HG03521 (cell line): ENCODE measurements around the gene MAP1B.
A peak's percentile ranks its signal among the peaks of the same experiment; 100 is the strongest.

Experiments used
- ATAC-seq: cut with Tn5 transposase; IDR thresholded peaks from one replicate; pipeline ENCODE4 v1.9.1; 2021; ENCODE audit warnings: mild to moderate bottlenecking, moderate library complexity; ENCODE audit not compliant: unreplicated experiment

Gene MAP1B

DNA sequence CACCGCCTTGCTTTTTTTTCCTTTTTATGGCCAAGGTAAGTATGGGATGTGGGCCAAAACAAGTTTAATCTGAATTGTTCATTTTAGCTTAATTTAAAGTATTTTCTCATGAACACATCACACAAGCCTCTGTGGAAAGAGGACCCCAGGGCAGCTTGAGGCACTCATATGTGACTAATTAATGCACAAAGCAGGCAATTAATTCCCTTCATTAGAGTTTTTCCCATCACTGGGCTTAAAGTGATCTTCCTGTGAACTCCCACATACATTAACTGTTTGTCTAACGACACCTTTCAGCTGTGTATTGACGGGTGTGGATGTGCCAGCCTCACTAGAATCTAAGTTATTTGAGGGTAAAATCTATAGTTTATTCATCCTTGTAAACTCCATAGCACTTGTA is 109.5 kb downstream of the MAP1B start:
- ATAC-seq = no peak

GRCh38 chr5:72221099-72221498 is 113.8 kb downstream of the MAP1B start:
- ATAC-seq = no peak

- no peak for ATAC-seq
Measured at GRCh38 chr5:72221541-72221940, 114.3 kb downstream of the MAP1B start.

DNA sequence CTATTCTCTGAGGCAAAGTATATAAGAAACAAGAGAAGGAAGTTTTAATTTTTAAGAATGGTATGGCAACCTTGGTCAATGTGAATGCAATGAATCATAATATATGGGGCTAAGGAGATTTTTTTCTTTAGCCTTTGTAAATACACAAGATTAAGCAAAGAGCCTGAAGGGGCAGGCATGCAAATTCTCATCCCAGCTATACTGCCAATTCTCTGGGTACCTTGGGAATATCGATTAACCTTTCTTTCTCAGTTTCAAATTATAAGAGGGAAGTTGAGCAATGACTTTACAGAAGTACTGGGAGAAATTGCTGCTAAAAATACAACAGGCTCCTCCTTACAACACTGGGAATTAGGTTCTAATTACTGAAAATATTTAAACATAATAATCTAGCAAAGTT is 115.2 kb downstream of the MAP1B start:
- no peak for ATAC-seq

- no peak for ATAC-seq
Measured at GRCh38 chr5:72223371-72223770, 116.1 kb downstream of the MAP1B start.

- ATAC-seq = no peak
Measured at GRCh38 chr5:72224946-72225463, 117.7 kb downstream of the MAP1B start.

GRCh38 chr5:72225741-72226140 is 118.5 kb downstream of the MAP1B start:
- no peak for ATAC-seq

DNA sequence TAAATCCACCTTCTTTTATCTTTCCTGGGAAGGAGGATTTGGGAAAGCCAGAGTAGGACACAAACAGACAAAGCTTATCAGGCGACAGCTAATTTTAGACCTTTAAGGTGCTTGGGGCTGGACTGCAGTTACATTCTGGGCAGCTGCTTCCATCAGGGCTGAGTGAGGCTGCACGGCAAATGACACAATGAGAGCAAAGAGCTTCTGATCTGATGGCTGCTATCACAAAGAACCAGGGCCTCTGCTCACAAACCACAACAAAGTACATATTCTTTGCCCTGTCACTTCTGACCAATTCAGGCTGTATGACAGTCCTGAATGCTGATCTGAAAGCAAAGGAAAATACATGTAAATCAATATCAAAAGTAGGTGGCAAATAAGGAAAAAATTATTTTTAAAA is 119.7 kb downstream of the MAP1B start:
- no peak for ATAC-seq

GRCh38 chr5:72228960-72229359 is 121.7 kb downstream of the MAP1B start:
- no peak for ATAC-seq

- ATAC-seq = no peak
Measured at GRCh38 chr5:72231991-72232703, 124.9 kb downstream of the MAP1B start.

DNA sequence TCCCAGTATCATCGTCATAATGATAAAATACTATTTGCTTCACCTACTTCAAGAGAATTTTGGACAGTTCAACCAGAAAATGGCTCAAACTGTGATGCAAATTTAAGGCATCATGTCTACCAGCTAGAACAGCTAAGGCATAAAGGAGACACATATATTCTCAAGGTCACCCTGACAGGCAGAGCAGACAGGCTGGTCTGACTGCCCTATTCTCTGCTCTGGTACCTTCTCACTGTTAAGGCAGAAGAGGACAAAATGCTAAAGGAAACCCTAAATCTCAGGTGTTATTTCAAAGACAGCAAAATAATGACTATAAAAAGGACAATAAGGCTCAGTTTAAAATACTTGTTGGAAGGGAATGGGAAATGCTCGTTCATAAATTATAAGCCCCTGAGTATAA is 125.6 kb downstream of the MAP1B start:
- no peak for ATAC-seq

DNA sequence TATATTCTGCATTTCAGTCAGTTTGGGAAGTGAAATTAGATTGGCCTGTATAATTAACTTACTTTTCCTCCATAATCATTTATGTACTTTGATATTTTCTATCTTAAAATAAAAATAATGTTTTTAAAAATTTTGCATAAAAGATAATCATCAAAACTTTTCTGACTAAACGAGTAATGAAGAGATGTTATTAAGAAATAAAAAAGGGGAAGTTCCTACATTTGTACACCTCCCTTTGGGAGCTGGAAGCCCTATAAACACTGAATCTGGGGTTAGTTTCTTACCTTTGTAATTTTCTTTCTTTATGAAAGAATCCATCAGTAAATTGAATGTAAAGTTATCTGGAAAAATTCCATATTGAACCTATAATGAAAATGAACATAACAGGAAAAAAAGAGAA is 126.6 kb downstream of the MAP1B start:
- ATAC-seq = no peak

DNA sequence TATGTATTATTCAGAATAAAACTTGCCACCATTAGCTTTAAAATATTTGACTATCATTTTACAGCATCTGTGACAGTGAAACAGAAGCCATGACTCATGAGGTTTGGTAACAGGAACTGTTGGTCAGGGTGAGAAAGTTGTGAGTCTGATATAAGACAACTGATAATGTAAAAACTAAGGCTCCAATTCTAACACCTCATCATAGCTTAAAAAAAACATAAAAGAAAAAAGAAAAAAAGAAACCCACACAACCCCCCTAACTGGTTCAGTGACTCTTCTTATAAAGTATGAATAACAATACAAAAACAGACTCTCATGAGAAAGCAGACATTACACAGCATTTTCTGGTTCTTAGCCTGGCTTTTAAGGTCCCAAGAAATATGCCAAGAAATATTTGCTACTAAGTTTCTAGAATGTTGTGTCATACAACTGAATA is 127.0 kb downstream of the MAP1B start:
- ATAC-seq = peak; percentile 93

DNA sequence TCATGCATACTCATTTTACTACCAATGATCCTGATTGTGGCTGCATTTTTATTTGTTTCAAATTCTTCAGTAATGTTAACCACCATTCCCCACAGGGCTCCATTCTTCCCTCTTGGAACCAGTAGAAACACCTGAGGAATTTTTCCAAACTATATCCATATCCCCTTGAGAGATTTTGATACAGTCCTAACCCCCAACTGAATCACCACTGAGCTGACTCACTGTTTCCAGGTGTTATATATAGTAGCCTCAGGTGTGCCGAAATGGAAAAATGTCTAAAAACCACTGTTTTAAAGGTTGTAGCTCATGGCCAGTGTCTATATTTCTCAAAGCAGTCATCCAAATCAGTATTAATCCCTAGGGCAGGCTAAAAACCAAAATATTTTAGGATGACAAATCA is 127.6 kb downstream of the MAP1B start:
- ATAC-seq = no peak

DNA sequence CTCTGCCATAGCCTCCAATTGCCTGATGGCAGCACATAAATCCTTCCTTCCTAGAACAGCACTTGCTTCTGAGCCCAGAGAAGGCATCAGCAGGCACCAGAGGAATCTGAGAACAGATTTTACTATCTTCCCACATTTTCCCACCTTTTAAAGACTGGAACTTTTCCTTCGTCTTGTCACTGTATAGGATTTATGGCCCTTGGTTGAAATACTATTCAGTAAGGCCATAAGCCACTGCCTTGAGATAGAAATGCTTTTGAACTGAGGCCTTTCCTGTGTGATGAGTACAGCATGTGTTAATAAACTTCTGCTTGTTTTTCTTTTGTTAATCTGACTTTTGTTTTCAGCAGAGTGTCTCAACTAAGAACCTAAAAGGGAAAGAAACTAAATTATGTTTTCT is 128.4 kb downstream of the MAP1B start:
- no peak for ATAC-seq

DNA sequence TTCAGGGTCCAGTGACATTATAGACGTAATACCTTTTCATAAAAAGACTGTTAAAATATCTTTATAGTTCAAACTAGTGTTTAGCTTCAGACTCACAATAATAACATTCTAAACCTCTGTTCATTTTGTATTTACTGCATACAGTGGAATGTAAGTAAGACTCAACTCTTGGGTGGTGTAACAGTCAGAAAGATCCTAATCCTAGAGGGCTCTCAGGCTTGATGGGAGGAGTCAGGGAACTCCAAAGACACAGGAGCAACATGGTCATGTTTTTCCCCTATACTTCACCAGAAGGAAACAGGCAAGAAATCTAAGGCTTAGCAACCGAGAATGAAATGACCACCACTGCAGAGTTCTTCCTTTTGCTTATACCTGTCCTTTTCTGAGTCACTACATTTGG is 130.1 kb downstream of the MAP1B start:
- ATAC-seq = no peak

DNA sequence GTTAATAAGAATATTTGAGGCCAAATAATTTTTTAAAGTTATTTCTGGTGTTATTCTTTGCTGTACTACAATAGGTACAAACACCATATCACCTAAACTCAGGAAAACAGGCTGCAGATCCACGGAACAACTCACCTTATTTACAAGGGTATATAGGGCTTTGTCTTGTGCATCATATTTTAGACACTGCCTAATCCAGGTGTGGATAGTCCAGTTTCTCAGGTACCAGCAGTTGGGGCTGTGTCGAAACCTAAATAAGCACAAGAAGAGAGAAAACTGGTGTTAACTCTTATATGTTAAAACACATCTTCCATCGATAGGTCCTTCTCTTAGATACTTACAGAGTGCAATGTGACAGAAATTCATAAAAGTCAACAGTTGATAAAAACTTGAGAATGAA is 130.6 kb downstream of the MAP1B start:
- ATAC-seq = no peak

GRCh38 chr5:72238712-72239445 is 131.6 kb downstream of the MAP1B start:
- no peak for ATAC-seq

GRCh38 chr5:72241346-72242003 is 134.2 kb downstream of the MAP1B start:
- ATAC-seq = no peak

- ATAC-seq = no peak
Measured at GRCh38 chr5:72242796-72243475, 135.7 kb downstream of the MAP1B start.

DNA sequence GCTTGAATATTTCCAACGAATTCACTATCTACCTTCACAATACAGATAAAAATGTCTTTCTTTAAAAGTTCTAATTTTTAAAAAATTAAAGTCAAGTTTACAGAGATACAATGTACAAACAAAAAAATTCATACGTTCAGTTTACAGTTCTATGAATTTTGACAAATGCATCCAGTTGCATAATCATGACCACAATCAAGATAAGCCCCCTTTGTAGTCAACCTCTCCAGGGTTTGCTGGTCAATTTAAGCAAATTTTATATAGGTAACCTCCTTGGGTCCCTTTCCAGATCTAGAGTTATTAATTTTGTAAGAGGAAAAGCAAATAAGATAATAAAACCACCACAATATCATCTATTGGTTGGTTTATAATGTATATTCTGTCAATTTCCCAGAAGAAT is 136.4 kb downstream of the MAP1B start:
- ATAC-seq = no peak
